ENCODE data around the gene FHAD1.

Gene FHAD1

DNA sequence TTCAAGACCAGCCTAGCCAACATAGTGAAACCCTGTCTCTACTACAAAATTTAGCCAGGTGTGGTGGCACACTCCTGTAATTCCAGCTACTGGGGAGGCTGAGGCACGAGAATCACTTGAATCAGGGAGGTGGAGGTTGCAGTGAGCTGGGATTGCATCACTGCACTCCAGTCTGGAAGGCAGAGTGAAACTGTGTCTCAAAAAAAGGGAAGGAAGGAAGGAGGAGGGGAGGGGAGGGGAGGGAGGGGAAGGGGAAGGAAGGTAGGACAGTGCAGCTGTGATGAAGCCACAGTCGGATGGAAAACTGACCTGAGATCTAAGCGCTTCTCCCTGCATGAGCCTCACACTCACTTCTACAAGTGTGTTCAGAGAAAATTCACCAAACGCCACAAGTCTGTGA is 22.0 kb upstream of the FHAD1 start:
- Histone ChIP-seq H2BK15ac (ENCODE audit: low read length) (no peak overlapping the region), H2BK120ac (ENCODE audit: low read depth, low read length) (no peak overlapping the region), H3K4me1 (ENCODE audit: control insufficient read depth in 2 of 2, insufficient read depth in 1 of 2, low read depth in 1 of 2, low read length in 2 of 2) (peaks cover 6 to 10% of the 10 kb centered on the region in 2 donors), H2AFZ (ENCODE audit: low read length) (no peak overlapping the region), H4K8ac (ENCODE audit: low read depth, low read length) (no peak overlapping the region), H3K9me3 (replicated peaks in 1 of 2; ENCODE audit: control insufficient read depth in 2 of 2, insufficient read depth in 1 of 2, low read depth in 1 of 2, low read length in 2 of 2) (no peaks in the 10 kb centered on the region), H3K27me3 (ENCODE audit: control insufficient read depth in 3 of 3, insufficient read depth in 3 of 3, low read depth in 1 of 3, low read length in 3 of 3) (no peaks in the 10 kb centered on the region), H2AK5ac (ENCODE audit: low read depth, low read length) (peak overlapping the region; percentile 59), H3K4me2 (ENCODE audit: insufficient read depth, low read length, poor library complexity, severe bottlenecking) (no peak overlapping the region), H2BK5ac (ENCODE audit: low read length) (no peak overlapping the region), H3K36me3 (replicated peaks in 1 of 2; ENCODE audit: control insufficient read depth in 2 of 2, insufficient read depth in 2 of 2, low read length in 2 of 2) (peaks cover under 1 to 2% of the 10 kb centered on the region in 2 donors), H3K4ac (ENCODE audit: low read length) (no peak overlapping the region), H3K4me3 (ENCODE audit: low read length in 2 of 2) (no peak overlapping the region), H3K18ac (ENCODE audit: low read length) (peak overlapping the region; percentile 23), H3K79me1 (ENCODE audit: low read depth, low read length) (no peaks in the 10 kb centered on the region), H3K14ac (ENCODE audit: low read length) (no peak overlapping the region), H3K27ac (replicated peaks; ENCODE audit: low read length) (no peak overlapping the region), H2BK12ac (ENCODE audit: low read length) (no peak overlapping the region), H3K23ac (ENCODE audit: low read depth, low read length, poor library complexity) (no peak overlapping the region), H3K9ac (ENCODE audit: low read depth, low read length, poor library complexity) (no peak overlapping the region), H4K91ac (ENCODE audit: low read depth, low read length, poor library complexity) (no peak overlapping the region)
- DNase-seq (ENCODE audit: low spot score) = no peak
- no CpG with 5 or more reads among the region's 4 CpGs for WGBS, 2 donors (ENCODE audit: extremely low coverage in 2 of 2, insufficient read length in 2 of 2, insufficient replicate concordance in 1 of 2)

DNA sequence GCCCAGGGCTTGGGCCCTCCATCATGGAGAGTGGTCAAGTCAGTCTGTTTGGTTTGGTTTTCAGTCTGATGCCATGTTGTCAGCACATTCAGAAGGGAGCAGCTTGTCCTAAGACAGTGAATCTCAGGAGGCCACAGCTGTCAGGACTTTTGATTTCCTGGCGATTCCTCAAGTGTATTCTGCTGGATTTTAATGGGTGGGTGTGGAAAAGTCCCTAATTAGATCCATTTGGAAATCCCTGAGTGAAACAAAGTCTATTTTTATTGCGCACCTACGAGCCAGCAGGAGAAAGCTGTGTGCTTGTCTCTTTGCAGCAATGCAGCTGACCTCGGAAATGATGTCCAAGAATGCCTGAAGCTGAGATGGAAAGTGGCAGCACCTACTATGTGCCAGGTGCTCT is 21.6 kb upstream of the FHAD1 start:
- Histone ChIP-seq H4K8ac (ENCODE audit: low read depth, low read length) (no peak overlapping the region), H3K14ac (ENCODE audit: low read length) (no peak overlapping the region), H3K27me3 (ENCODE audit: control insufficient read depth in 3 of 3, insufficient read depth in 3 of 3, low read depth in 1 of 3, low read length in 3 of 3) (no peaks in the 10 kb centered on the region), H2AK5ac (ENCODE audit: low read depth, low read length) (peak overlapping the region; percentile 59), H2BK15ac (ENCODE audit: low read length) (no peak overlapping the region), H3K4me3 (ENCODE audit: low read length in 2 of 2) (no peak overlapping the region), H3K4me2 (ENCODE audit: insufficient read depth, low read length, poor library complexity, severe bottlenecking) (no peak overlapping the region), H2BK5ac (ENCODE audit: low read length) (no peak overlapping the region), H3K23ac (ENCODE audit: low read depth, low read length, poor library complexity) (no peak overlapping the region), H2BK120ac (ENCODE audit: low read depth, low read length) (no peak overlapping the region), H3K27ac (replicated peaks; ENCODE audit: low read length) (no peak overlapping the region), H4K91ac (ENCODE audit: low read depth, low read length, poor library complexity) (no peak overlapping the region), H3K4ac (ENCODE audit: low read length) (no peak overlapping the region), H3K18ac (ENCODE audit: low read length) (peak overlapping the region; percentile 23), H3K79me1 (ENCODE audit: low read depth, low read length) (no peaks in the 10 kb centered on the region), H3K9me3 (replicated peaks in 1 of 2; ENCODE audit: control insufficient read depth in 2 of 2, insufficient read depth in 1 of 2, low read depth in 1 of 2, low read length in 2 of 2) (no peaks in the 10 kb centered on the region), H3K36me3 (replicated peaks in 1 of 2; ENCODE audit: control insufficient read depth in 2 of 2, insufficient read depth in 2 of 2, low read length in 2 of 2) (no peaks in the 10 kb centered on the region), H3K4me1 (ENCODE audit: control insufficient read depth in 2 of 2, insufficient read depth in 1 of 2, low read depth in 1 of 2, low read length in 2 of 2) (peaks cover 6 to 10% of the 10 kb centered on the region in 2 donors), H3K9ac (ENCODE audit: low read depth, low read length, poor library complexity) (no peak overlapping the region), H2AFZ (ENCODE audit: low read length) (no peak overlapping the region), H2BK12ac (ENCODE audit: low read length) (no peak overlapping the region)
- DNase-seq (ENCODE audit: low spot score) = no peak
- WGBS, 2 donors (ENCODE audit: extremely low coverage in 2 of 2, insufficient read length in 2 of 2, insufficient replicate concordance in 1 of 2) = no CpG with 5 or more reads among the region's 4 CpGs

DNA sequence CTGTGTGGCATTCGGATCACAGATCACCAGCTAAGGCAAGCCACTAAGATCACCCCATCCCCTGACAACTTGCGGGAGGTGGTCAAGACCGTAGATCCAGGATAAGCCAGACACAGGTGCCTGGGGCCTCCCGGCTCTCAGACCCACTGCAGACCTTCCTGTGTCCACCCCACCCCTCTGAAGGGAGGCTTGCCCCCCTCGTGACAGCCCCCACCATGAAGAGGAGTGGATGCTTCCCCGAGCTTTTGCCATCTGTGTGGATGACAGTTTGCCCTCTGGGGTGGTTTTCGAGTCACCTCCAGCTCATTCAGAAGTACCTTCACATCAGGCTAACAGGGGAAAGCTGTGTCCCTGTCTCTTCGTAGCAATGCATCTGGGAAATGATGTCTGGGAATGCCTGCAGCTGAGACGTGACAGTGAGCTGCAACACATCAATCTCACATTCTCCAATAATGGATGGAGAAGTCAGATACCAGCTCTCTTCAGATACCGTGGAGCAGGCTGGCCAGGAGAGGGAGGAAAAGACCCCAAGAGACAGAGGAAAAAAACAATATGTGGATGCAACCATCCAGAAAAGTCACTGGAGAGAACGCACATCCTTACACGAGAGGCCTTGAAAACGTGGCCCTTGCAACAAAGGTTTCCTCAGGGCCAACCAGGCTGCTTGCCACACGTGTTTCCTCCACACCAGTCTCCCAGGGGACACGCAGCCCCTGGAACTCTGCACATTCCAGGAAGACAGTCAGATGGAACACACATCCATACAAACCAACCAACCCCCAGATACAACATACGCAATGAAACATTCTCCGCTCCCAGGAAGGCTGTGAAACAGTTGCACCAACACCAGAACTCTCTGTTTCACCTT is 20.4 kb upstream of the FHAD1 start:
- H2BK5ac ChIP-seq (ENCODE audit: low read length) = no peak overlapping the region
- peak overlapping the region; percentile 22 for H2AK5ac ChIP-seq (ENCODE audit: low read depth, low read length)
- peak overlapping the region; percentile 66 for H4K91ac ChIP-seq (ENCODE audit: low read depth, low read length, poor library complexity)
- no peak overlapping the region for H4K8ac ChIP-seq (ENCODE audit: low read depth, low read length)
- H3K4me2 ChIP-seq (ENCODE audit: insufficient read depth, low read length, poor library complexity, severe bottlenecking) = no peak overlapping the region
- H3K23ac ChIP-seq (ENCODE audit: low read depth, low read length, poor library complexity) = no peak overlapping the region
- no peak overlapping the region for H3K14ac ChIP-seq (ENCODE audit: low read length)
- H3K4me3 ChIP-seq (ENCODE audit: low read length in 2 of 2) = no peak overlapping the region
- no peak overlapping the region for H3K4ac ChIP-seq (ENCODE audit: low read length)
- H3K79me1 ChIP-seq (ENCODE audit: low read depth, low read length) = no peaks in the 10 kb centered on the region
- H2BK15ac ChIP-seq (ENCODE audit: low read length) = peak overlapping the region; percentile 3
- no peaks in the 10 kb centered on the region for H3K9me3 ChIP-seq (replicated peaks in 1 of 2; ENCODE audit: control insufficient read depth in 2 of 2, insufficient read depth in 1 of 2, low read depth in 1 of 2, low read length in 2 of 2)
- peak overlapping the region; percentile 16 for H2BK120ac ChIP-seq (ENCODE audit: low read depth, low read length)
- H2AFZ ChIP-seq (ENCODE audit: low read length) = no peak overlapping the region
- H2BK12ac ChIP-seq (ENCODE audit: low read length) = peak overlapping the region; percentile 24
- peaks cover 6 to 10% of the 10 kb centered on the region in 2 donors for H3K4me1 ChIP-seq (ENCODE audit: control insufficient read depth in 2 of 2, insufficient read depth in 1 of 2, low read depth in 1 of 2, low read length in 2 of 2)
- no peak overlapping the region for H3K9ac ChIP-seq (ENCODE audit: low read depth, low read length, poor library complexity)
- no peaks in the 10 kb centered on the region for H3K27me3 ChIP-seq (ENCODE audit: control insufficient read depth in 3 of 3, insufficient read depth in 3 of 3, low read depth in 1 of 3, low read length in 3 of 3)
- no peak overlapping the region for H3K27ac ChIP-seq (replicated peaks; ENCODE audit: low read length)
- H3K36me3 ChIP-seq (replicated peaks in 1 of 2; ENCODE audit: control insufficient read depth in 2 of 2, insufficient read depth in 2 of 2, low read length in 2 of 2) = no peaks in the 10 kb centered on the region
- DNase-seq (ENCODE audit: low spot score) = no peak
- peak overlapping the region; percentile 59 for H3K18ac ChIP-seq (ENCODE audit: low read length)
- WGBS, 2 donors (ENCODE audit: extremely low coverage in 2 of 2, insufficient read length in 2 of 2, insufficient replicate concordance in 1 of 2) = no CpG with 5 or more reads among the region's 17 CpGs

DNA sequence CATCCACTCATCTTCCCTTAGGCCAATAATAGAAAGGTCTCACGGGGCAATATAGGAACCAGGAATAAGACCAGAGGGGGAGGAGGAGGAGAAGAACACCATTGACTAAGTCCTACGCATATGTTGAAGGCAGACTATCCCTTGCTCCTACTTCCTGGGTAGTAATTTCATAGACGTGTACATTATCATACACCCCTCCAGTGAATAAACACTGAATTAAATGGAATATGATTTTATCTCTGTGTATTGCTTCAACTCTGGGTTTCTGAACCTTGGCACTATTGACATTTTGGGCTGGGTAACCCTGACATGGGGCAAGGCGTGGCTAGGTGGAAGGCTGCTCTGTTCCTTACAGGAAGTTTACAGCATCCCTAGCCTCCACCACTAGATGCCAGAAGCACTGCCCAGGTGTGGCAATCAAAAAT is 17.3 kb upstream of the FHAD1 start:
- no peak overlapping the region for H3K4me3 ChIP-seq (ENCODE audit: low read length in 2 of 2)
- WGBS, 2 donors (ENCODE audit: extremely low coverage in 2 of 2, insufficient read length in 2 of 2, insufficient replicate concordance in 1 of 2) = no CpG with 5 or more reads among the region's 4 CpGs
- H3K27me3 ChIP-seq (ENCODE audit: control insufficient read depth in 3 of 3, insufficient read depth in 3 of 3, low read depth in 1 of 3, low read length in 3 of 3) = no peaks in the 10 kb centered on the region
- H2BK12ac ChIP-seq (ENCODE audit: low read length) = no peak overlapping the region
- no peak overlapping the region for H4K8ac ChIP-seq (ENCODE audit: low read depth, low read length)
- no peaks in the 10 kb centered on the region for H3K9me3 ChIP-seq (replicated peaks in 1 of 2; ENCODE audit: control insufficient read depth in 2 of 2, insufficient read depth in 1 of 2, low read depth in 1 of 2, low read length in 2 of 2)
- H3K9ac ChIP-seq (ENCODE audit: low read depth, low read length, poor library complexity) = no peak overlapping the region
- no peak overlapping the region for H2BK120ac ChIP-seq (ENCODE audit: low read depth, low read length)
- no peak for DNase-seq (ENCODE audit: low spot score)
- H3K27ac ChIP-seq (replicated peaks; ENCODE audit: low read length) = no peak overlapping the region
- H2BK15ac ChIP-seq (ENCODE audit: low read length) = no peak overlapping the region
- H3K36me3 ChIP-seq (replicated peaks in 1 of 2; ENCODE audit: control insufficient read depth in 2 of 2, insufficient read depth in 2 of 2, low read length in 2 of 2) = no peaks in the 10 kb centered on the region
- H4K91ac ChIP-seq (ENCODE audit: low read depth, low read length, poor library complexity) = no peak overlapping the region
- H3K4me2 ChIP-seq (ENCODE audit: insufficient read depth, low read length, poor library complexity, severe bottlenecking) = no peak overlapping the region
- H3K23ac ChIP-seq (ENCODE audit: low read depth, low read length, poor library complexity) = no peak overlapping the region
- H3K79me1 ChIP-seq (ENCODE audit: low read depth, low read length) = no peaks in the 10 kb centered on the region
- H3K4me1 ChIP-seq (ENCODE audit: control insufficient read depth in 2 of 2, insufficient read depth in 1 of 2, low read depth in 1 of 2, low read length in 2 of 2) = peaks cover 4 to 6% of the 10 kb centered on the region in 2 donors
- H3K18ac ChIP-seq (ENCODE audit: low read length) = no peak overlapping the region
- H2BK5ac ChIP-seq (ENCODE audit: low read length) = no peak overlapping the region
- H3K14ac ChIP-seq (ENCODE audit: low read length) = no peak overlapping the region
- no peak overlapping the region for H2AK5ac ChIP-seq (ENCODE audit: low read depth, low read length)
- no peak overlapping the region for H2AFZ ChIP-seq (ENCODE audit: low read length)
- no peak overlapping the region for H3K4ac ChIP-seq (ENCODE audit: low read length)
